SK-N-SH treated with all-trans-retinoic acid at 6 μM for 48 hours (cell line): ENCODE data around the gene SLC17A5.

Source experiments
- RARB ChIP-seq: fragments of 250-450 bp; sonication (Bioruptor Pico); IDR thresholded peaks from 2 replicates; pipeline ENCODE4 v1.8.0; 2021; ENCODE audit warnings: mild to moderate bottlenecking, moderate library complexity
- ZFP3 ChIP-seq: fragments of 250-450 bp; sonication (Bioruptor Pico); IDR thresholded peaks from 2 replicates; pipeline ENCODE4 v1.5.0; 2020; ENCODE audit warnings: mild to moderate bottlenecking, moderate library complexity
- ZFP30 ChIP-seq: fragments of 450-650 bp; formaldehyde crosslinking; IDR thresholded peaks from 2 replicates; pipeline ENCODE4 v1.5.0; 2022; ENCODE audit warnings: mild to moderate bottlenecking, moderate library complexity
- ZNF8 ChIP-seq: fragments of 450-650 bp; formaldehyde crosslinking; IDR thresholded peaks from 2 replicates; pipeline ENCODE4 v1.5.0; 2020; ENCODE audit warnings: mild to moderate bottlenecking, moderate library complexity

GRCh38 chr6:73695619-73696421, 42.0 kb upstream of the SLC17A5 start, which contains the start of gene CD109:
- TF ChIP-seq ZFP30 (CRISPR knock-in tag) (no peak), RARB (CRISPR knock-in tag) (no peak), ZFP3 (CRISPR knock-in tag) (no peak), ZNF8 (CRISPR knock-in tag) (no peak)
